Fibroblast of the aortic adventitia (primary cell): ENCODE measurements around the gene CDK5. TPM values are rescaled to one million over a fixed set of nuclear protein-coding genes. Genes with fewer than 3 reads are reported as not detected.

Source experiments
- DNase-seq: peaks from one replicate; pipeline ENCODE4 v3.0.0-alpha.2; 2010; ENCODE audit warnings: low read depth
- H3K4me3 ChIP-seq: 2 replicates; pipeline ENCODE4 v1.5.1; 2011; ENCODE audit warnings: low read depth, mild to moderate bottlenecking, control low read depth, low read length, moderate library complexity
- total RNA-seq: library from RNA; depleted of rRNA; stranded (reverse); fragments of >200 nt; gene quantifications from 2 replicates; pipeline ENCODE4 v1.2.3, GENCODE V29; 2012; ENCODE audit warnings: low replicate concordance
- TF ChIP-seq, protein P1 (sequence below): IDR thresholded peaks from 2 replicates; pipeline ENCODE4 v1.5.1; 2011; ENCODE audit warnings: mild to moderate bottlenecking, low read length, control low read depth, inconsistent platforms; ENCODE audit not compliant: insufficient read depth

Gene CDK5
- total RNA-seq, 1 donor = 16.1 TPM

DNA sequence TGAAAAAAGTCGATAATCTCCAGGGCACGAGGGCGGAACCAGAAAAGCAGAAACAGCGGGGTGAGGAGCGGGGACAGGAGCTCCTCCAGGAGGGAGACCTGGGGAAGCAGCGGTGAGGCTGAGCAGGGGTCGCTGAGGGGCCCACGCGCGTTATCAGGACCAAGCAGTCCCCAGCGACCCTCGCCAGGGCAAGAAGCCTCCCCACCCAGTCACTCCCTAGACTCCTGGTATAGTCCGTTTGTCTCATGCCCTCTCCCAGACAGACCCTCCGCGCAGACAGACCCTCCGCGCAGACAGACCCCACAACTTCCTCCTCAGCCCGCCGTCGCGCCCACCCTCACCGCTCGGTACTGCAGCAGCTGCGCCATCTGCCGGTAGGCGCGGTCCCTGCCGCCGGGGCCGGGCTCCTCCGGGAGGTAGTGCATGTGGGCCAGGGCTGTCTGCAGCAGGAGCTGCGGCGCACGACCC lies 39.7 kb downstream of the CDK5 start:
- no peak overlapping the region for H3K4me3 ChIP-seq
- no peak for DNase-seq
- TF ChIP-seq, protein P1, sequence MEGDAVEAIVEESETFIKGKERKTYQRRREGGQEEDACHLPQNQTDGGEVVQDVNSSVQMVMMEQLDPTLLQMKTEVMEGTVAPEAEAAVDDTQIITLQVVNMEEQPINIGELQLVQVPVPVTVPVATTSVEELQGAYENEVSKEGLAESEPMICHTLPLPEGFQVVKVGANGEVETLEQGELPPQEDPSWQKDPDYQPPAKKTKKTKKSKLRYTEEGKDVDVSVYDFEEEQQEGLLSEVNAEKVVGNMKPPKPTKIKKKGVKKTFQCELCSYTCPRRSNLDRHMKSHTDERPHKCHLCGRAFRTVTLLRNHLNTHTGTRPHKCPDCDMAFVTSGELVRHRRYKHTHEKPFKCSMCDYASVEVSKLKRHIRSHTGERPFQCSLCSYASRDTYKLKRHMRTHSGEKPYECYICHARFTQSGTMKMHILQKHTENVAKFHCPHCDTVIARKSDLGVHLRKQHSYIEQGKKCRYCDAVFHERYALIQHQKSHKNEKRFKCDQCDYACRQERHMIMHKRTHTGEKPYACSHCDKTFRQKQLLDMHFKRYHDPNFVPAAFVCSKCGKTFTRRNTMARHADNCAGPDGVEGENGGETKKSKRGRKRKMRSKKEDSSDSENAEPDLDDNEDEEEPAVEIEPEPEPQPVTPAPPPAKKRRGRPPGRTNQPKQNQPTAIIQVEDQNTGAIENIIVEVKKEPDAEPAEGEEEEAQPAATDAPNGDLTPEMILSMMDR = peak; percentile 91

DNA sequence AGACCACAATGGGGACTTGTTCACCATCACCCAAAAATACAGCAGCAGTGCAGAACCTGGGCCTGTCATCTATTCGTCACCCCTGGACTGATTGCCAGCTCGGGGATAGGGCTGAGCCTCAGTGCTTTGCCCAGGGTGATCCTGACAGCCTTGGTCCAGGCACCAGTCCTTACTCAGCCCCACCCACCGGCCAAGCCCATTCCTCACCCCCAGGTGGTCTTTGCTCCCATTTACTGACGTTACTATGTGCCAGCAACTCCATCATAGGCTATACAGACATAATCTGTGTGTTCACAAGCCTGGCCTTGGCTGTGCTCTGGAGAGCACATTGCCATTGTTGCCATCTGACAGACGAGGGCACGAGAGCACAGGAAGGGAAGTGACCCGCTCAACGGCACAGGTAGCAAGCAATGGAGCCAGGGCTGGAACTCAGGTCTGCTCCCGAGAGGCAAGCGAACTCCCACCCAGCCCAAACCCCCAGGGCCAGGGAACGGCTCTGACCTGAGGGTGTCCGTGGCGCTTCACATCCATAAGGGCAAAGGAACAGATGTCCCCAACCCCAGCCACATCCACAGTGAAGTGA lies 40.2 kb downstream of the CDK5 start:
- DNase-seq = no peak
- TF ChIP-seq, protein P1 = no peak
- H3K4me3 ChIP-seq = no peak overlapping the region

DNA sequence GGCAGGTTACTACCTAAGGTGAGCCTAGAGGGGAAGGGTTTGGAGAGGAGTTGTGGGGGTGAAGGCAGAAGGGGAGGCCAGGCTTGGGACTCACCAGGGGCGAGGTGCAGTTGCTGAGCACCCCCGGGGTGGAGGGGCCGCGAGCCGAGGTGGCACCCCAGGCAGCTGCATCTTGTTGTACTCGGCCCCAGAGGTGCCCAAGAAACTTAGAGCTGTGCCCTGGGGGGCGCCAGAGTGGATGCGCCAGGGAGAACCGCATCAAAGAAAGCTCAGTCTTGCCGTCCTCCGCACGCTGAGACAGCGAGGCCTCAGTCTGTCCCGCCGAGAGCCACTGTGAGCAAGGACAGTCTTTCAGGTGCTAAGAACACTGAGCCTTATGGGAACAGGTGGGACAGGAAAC lies 40.8 kb downstream of the CDK5 start:
- TF ChIP-seq, protein P1 = no peak
- no peak overlapping the region for H3K4me3 ChIP-seq
- DNase-seq = no peak

DNA sequence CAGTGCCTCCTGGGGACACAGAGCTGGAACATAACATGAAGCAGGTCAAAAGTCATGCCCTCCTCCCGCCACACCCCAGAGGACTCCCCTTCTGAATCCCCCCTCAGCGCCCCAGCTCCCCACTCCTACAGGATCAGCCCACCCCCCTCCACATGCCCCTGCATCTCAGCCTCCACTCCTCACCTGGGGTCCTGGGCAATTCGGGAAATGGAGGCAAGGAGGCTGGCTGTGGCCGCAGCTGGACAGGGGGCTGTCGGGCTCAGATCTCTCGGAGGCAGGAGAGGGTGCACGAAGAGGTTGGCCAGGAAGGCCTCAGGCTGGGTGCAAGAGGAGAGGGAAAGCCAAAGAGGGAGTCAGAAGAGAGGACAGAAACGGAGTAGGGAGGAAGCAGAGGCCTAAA lies 41.2 kb downstream of the CDK5 start:
- H3K4me3 ChIP-seq = no peak overlapping the region
- TF ChIP-seq, protein P1 = no peak
- DNase-seq = no peak

DNA sequence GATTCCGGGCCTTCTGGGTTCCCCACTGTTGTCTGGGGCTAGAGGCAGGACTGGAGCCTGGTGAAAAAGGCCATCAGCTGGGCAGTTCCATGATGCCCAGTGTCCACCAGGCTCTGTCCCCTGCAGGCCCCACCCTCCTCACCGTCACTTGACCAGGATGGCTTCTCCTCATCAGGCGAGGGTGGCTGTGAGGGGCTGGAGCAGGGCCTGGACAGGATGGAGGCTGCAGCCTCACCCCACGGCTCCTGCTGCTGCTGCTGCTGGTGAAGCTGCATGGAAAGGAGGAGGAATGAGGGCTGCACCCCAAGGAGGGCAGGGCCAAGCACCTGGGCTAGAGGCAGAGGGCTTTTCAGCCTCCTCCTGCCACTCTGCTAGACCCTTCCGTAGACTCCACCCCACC lies 41.7 kb downstream of the CDK5 start:
- TF ChIP-seq, protein P1 = no peak
- no peak for DNase-seq
- no peak overlapping the region for H3K4me3 ChIP-seq

DNA sequence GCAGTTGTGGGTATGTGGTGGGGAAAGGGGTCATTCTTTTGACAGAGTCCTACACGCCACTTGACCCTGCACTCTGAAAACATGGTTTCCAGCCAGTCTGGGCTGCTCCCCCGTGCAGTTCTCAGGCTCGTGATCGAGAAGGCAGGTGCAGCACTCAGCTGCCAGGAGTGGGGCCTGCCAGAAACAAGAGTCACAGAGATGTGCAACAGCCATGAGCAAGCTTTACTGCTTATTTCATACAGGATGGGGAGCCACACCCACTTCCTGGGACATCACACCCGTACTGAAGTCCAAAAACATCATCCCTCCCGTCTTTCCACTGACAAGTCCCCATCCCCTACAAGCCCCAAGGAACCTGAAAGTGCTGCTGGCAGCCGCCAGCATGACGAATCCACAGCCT lies 42.7 kb downstream of the CDK5 start:
- TF ChIP-seq, protein P1 = no peak
- H3K4me3 ChIP-seq = no peak overlapping the region
- DNase-seq = no peak

DNA sequence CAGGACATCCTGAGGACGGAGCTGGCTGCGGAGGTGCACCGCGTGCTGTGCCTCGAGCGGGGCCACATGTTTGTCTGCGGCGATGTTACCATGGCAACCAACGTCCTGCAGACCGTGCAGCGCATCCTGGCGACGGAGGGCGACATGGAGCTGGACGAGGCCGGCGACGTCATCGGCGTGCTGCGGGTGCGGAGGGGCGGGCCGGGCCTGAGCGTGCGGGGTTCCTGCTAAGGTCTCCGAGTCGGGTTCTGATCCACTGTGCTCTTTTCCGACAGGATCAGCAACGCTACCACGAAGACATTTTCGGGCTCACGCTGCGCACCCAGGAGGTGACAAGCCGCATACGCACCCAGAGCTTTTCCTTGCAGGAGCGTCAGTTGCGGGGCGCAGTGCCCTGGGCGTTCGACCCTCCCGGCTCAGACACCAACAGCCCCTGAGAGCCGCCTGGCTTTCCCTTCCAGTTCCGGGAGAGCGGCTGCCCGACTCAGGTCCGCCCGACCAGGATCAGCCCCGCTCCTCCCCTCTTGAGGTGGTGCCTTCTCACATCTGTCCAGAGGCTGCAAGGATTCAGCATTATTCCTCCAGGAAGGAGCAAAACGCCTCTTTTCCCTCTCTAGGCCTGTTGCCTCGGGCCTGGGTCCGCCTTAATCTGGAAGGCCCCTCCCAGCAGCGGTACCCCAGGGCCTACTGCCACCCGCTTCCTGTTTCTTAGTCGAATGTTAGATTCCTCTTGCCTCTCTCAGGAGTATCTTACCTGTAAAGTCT lies 43.8 kb downstream of the CDK5 start:
- peak overlapping the region; percentile 39 for H3K4me3 ChIP-seq
- TF ChIP-seq, protein P1 = peak; percentile 2
- DNase-seq = no peak
